GM21515 (cell line): ENCODE data around the gene TMEM115.

Experiments used
- ATAC-seq: cut with Tn5 transposase; IDR thresholded peaks from one replicate; pipeline ENCODE4 v1.9.1; 2021; ENCODE audit not compliant: unreplicated experiment

TMEM115 gene

DNA sequence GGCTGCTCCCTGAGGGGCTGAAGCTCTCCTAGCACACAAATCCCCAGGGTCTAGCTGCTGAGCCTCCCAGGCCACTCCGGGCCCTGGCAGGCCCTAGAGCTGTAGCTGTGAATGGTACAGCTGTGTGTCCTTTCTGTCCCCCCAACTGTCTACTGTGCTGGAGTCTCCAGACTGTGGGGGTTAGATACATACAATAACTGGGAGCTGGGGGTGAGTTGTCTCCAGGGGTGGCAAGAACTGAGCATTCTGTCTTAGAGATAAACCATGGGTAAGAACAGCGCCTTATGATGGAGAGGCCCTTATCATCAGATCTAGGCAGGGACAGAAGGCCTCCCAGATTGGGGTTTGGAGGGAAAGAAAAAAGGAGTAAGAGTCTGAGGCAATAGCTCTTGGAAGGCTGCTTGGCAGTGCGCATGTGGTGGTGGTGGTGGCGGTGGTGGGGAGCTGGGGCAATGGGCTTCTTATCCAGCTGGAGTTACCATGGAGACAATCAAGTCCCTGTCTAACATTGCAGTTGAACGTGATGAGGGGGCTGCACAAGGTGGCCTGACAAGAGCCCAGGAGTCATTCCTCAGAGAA, 5.0 kb downstream of the TMEM115 start:
- no peak for ATAC-seq

- ATAC-seq, result no peak
These were observed 5.9 kb downstream of the TMEM115 start for GRCh38 chr3:50353245-50354004.

DNA sequence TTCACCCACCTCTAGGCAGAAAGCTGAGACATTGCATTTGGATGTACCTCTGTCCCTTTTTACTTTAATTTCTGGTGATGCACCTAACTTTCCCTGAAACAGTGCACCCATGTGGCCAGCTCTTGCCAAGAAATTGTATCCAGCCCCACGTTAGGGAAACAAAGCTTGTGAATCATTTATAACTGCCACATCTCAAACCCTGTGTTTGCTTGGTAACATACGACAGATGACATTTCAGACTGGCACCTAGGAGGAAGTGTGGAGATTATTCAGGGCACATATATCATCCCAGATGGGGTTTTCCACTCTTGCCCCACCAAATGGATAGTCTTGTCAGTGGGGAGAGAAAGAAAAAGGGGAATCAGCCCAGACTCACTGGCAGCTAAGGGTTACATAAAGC, 6.5 kb downstream of the TMEM115 start:
- no peak for ATAC-seq

DNA sequence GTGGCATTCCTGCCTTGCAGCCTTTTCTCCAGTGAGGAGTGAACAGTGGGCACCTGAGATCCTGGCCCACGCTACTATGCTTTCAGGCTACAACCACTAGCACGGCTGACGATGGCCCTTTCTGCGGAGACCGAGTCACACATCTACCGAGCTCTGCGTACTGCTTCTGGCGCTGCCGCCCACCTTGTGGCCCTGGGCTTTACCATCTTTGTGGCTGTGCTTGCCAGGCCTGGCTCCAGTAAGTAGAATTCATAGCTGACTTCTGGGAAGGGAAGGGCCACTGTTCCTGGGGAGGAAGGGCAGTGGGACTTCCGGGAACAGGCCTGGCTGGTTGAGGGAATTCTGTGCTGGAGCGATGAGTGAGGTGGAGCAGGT, 8.0 kb downstream of the TMEM115 start:
- ATAC-seq, result no peak

- ATAC-seq, result peak; percentile 77
These were observed 8.6 kb downstream of the TMEM115 start, which contains the start of the genes CYB561D2 and NPRL2 for GRCh38 chr3:50350527-50351322. TSS of gene CYB561D2 (plus strand) at chr3:50350862. CDS start at chr3:50351434, 572 bp downstream. TSS of gene NPRL2 (minus strand) at chr3:50350775. CDS start at chr3:50350652, 123 bp downstream.

- ATAC-seq, result no peak
These were observed 9.2 kb downstream of the TMEM115 start for GRCh38 chr3:50350213-50350526.

DNA sequence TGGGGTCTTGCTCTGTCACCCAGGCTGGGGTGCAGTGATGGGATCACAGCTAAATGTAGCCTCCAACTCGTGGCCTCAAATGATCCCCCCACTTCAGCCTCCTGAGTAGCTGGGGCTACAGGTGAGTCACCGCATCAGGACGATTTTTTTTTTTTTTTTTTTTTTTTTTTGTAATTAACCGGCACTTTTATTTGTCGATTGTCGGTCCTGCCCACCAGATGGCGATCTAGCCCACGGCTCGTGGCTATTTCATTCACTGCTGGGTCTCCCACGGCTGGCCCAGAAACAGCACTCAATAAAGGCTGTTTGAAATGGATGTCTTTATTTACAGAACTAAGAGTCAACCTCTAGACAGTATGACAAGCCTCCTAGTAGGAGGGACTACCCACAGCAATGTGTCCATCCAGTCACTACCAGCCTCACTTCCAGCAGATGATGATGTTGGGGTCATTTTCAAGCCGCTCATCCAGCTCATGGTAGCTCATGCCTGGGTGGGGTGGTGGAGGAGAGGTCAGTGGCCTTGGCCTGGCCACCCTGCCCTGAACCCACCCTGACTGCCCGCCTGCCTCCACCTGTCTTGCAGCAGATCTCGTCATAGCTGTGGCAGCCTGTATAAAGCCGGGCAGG, 12.0 kb downstream of the TMEM115 start:
- ATAC-seq, result no peak

DNA sequence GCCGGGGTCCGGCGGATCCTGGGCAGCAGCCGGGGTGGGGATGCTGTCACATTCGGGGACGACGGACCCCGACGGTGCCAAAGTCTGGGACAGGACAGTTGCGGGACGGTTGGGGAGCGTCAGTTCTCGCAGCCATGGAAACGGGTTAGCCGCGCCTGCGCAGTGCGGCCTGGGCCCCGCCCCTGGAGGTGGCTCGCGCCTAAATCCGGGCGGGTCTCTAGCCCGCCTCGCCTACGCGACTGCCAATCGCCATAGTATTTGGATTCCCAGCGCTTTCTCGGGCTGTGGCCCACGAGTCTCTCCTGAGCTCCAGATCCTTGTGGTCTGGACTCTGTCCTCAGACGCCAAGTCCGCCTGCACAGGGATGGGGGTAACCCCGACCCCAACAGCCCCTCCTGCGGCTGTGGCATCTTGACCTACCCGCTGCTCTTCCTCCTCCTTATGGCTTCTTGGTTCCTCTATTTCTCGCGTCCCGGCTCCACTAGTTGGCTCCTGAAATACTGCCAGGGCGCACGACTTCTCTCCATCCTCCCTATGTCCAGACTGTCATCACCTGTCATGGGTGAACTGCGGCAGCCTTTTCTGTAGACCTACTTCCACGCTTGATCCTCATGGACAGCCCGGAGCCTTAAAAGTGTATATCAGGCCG, 13.6 kb downstream of the TMEM115 start, which contains the start of gene ZMYND10:
TSS of gene ZMYND10 (minus strand) at position 147 of the 649 bp plus-strand sequence. CDS start 153 bp downstream, outside the sequence.
- ATAC-seq, result no peak

DNA sequence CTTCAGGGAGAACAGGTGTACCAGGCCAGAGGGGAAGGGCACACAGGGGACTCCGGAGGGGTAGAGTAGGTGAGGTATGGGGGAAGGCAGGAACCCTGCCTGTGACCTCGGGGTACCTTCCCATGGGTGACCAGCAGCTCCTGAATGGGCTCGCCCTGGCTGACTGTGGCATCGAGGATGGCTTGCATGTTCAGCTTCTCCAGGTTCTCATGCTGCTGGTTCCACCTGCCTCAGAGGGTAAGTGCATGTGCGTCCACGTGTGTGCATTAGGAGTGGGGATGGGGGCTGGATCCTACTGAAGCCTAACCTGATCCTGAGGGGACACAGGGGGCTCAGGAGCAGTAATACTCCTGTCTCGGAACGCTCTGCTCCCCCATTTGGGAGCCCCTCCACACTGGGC, 14.3 kb downstream of the TMEM115 start:
- no peak for ATAC-seq

- ATAC-seq, result no peak
These were observed 16.3 kb downstream of the TMEM115 start for GRCh38 chr3:50342813-50343633.

GRCh38 chr3:50341996-50342650, 17.2 kb downstream of the TMEM115 start:
- no peak for ATAC-seq

GRCh38 chr3:50341537-50341936, 17.8 kb downstream of the TMEM115 start:
- no peak for ATAC-seq

- no peak for ATAC-seq
These were observed 18.6 kb downstream of the TMEM115 start, which contains the start of gene RASSF1 for GRCh38 chr3:50340448-50341329. TSS of gene RASSF1 (minus strand) at chr3:50340836. CDS start at chr3:50340805, 31 bp downstream.

GRCh38 chr3:50340147-50340447, 19.2 kb downstream of the TMEM115 start:
- ATAC-seq, result no peak

- no peak for ATAC-seq
These were observed 19.7 kb downstream of the TMEM115 start for GRCh38 chr3:50339485-50340146.

DNA sequence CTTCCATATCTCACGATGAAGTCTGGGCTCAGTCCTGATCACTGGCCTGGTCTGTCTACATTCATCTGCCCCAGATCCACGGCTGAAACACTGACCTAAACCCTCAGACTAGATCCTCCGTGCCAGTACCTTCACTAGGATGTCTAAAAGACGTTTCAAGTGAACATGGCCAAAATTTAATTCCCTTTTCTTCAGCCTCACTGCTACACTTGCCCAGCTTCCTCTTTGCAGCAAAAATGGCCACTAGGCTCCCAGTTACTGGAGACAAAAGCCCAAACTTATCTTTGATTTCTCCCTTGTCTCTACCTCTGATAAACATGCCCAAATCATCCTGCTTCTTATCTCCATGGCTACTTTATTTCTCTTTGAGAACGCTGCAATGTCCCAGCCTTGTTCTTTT, 20.4 kb downstream of the TMEM115 start:
- no peak for ATAC-seq

DNA sequence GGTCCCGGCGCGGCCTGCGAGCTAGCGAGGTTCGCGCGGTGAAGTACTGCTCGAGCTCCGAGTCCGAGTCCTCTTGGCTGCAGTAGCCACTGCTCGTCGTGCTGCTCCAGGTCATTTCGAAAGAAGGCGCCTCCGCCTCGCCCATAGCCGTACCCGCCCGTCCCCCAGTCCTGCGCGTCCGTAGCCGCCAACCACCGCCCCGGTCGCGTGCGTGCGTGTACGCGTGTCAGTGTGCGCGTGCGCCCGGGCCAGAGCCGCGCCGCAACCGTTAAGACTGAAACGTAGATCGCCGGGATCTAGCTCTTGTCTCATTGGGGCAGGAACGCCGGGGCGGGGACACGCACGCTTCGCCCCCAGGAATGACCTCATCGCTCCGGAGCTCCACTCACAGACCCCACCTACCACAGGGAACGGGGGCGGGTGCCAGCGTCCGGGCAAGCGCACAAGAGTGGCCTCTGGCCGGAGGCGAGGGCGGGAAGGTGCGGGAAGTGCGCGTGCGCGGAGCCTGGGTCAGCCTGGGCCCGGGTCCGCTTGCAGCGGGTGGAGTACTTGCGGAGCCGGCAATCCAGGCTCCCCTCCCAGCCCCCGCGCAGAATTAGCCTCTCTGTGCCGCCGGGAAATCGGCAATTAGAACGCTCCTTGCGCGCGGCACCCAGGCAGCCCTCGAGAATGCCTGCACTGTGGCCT, 22.0 kb downstream of the TMEM115 start:
- ATAC-seq, result peak; percentile 76
